Memory B cell (primary cell): ENCODE data around the gene DNAJC7.

Experiments used
- ATAC-seq: fragments of 150-1000 bp; cut with Tn5 transposase; 2 replicates; pipeline ENCODE4 v1.10.0; 2021; ENCODE audit warnings: low read depth, mild to moderate bottlenecking, moderate library complexity
- DNase-seq, 2 donors: peaks; one replicate each; pipeline ENCODE4 v3.0.0; 2022; ENCODE audit warnings: low spot score in 2 of 2
- H3K27ac Mint-ChIP-seq: one replicate; pipeline ENCODE4 v1.8.0; 2022; ENCODE audit warnings: mild to moderate bottlenecking, moderate library complexity, mixed read lengths
- H3K27me3 Mint-ChIP-seq: one replicate; pipeline ENCODE4 v1.8.0; 2022; ENCODE audit warnings: mixed read lengths
- H3K36me3 Mint-ChIP-seq: one replicate; pipeline ENCODE4 v1.8.0; 2022; ENCODE audit warnings: mild to moderate bottlenecking, mixed read lengths
- H3K4me1 Mint-ChIP-seq: one replicate; pipeline ENCODE4 v1.8.0; 2022; ENCODE audit warnings: mixed read lengths
- H3K4me3 Mint-ChIP-seq: one replicate; pipeline ENCODE4 v1.8.0; 2022; ENCODE audit warnings: mild to moderate bottlenecking, moderate library complexity, mixed read lengths
- H3K9me3 Mint-ChIP-seq: one replicate; pipeline ENCODE4 v1.8.0; 2022; ENCODE audit warnings: mixed read lengths

DNAJC7 gene

GRCh38 chr17:41970901-41971331 is 46.3 kb downstream of the DNAJC7 start:
- Mint-ChIP-seq H3K27me3 (no peaks in the 10 kb centered on the region), H3K4me3 (no peak overlapping the region), H3K4me1 (peaks cover 26% of the 10 kb centered on the region), H3K27ac (peak overlapping the region; percentile 38), H3K36me3 (peaks cover 8% of the 10 kb centered on the region), H3K9me3 (no peaks in the 10 kb centered on the region)
- DNase-seq (no peak), ATAC-seq (no peak)

DNA sequence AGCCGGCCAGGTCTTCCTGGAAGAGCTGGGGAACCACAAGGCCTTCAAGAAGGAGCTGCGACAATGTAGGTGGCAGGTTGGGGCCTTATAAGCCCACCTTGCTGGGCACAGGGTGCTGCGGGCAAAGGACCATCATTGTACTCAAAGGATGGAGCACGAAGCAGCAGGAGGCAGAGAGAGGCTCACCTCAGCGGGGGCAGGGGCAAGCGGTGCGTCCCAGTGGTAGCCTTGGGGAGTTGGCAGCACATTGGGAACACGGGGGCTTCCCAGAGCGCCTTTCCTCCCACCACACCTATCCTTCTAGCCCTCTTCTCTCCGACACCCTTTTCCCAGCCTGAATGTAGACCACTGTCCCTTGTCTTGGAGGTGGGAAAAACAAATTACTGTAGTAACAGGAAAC is 48.6 kb downstream of the DNAJC7 start:
- Mint-ChIP-seq H3K27me3 (no peaks in the 10 kb centered on the region), H3K36me3 (peaks cover 5% of the 10 kb centered on the region), H3K9me3 (no peaks in the 10 kb centered on the region), H3K27ac (no peak overlapping the region), H3K4me1 (peaks cover 37% of the 10 kb centered on the region), H3K4me3 (no peak overlapping the region)
- ATAC-seq = no peak
- DNase-seq = no peak

GRCh38 chr17:41967921-41968578 is 49.2 kb downstream of the DNAJC7 start:
- peaks cover 31% of the 10 kb centered on the region for H3K4me1 Mint-ChIP-seq
- no peaks in the 10 kb centered on the region for H3K9me3 Mint-ChIP-seq
- peak overlapping the region; percentile 78 for H3K4me3 Mint-ChIP-seq
- no peak for ATAC-seq
- no peaks in the 10 kb centered on the region for H3K27me3 Mint-ChIP-seq
- DNase-seq = no peak
- peaks cover 5% of the 10 kb centered on the region for H3K36me3 Mint-ChIP-seq
- peak overlapping the region; percentile 88 for H3K27ac Mint-ChIP-seq

GRCh38 chr17:41967141-41967920 is 49.9 kb downstream of the DNAJC7 start:
- H3K4me3 Mint-ChIP-seq = peak overlapping the region; percentile 87
- H3K27me3 Mint-ChIP-seq = no peaks in the 10 kb centered on the region
- no peak for ATAC-seq
- DNase-seq = no peak
- peak overlapping the region; percentile 88 for H3K27ac Mint-ChIP-seq
- no peaks in the 10 kb centered on the region for H3K9me3 Mint-ChIP-seq
- H3K4me1 Mint-ChIP-seq = peaks cover 25% of the 10 kb centered on the region
- H3K36me3 Mint-ChIP-seq = peaks cover 2% of the 10 kb centered on the region

DNA sequence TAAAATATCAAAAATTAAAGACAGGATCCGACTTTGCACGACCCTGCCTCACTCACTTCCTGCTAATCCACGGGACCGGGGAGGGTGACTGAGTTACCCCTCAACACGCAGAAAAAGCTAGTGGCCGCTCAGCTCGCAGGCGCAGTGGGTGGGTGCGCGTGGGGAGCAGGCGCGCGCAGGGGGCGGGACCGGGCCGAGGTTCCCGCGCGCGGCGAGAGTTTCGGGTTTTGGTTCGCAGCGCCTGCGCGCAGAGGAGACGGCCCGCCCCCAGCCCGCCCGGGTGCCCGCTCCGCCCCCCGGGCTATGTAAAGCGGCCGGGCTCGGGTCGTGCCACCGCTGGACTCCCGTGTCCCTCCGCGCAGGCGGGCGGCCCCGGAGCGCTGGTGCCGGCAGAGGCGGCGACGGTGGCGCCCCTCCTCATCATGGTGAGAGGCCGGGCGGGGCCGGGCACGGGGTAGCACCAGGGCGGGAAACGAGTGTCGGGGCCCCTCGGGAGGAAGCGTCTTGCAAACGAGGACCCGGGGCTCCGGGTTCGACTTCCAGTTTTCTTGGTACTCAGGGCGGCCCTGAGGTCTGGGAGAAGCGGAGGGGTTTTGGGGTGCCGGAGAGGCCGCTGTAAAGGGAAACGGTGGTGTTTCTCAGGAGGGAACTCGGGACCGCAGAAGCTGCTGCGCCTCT is 50.6 kb downstream of the DNAJC7 start, which contains the start of gene CNP:
TSS of gene CNP (plus strand) at position 333 of the 678 bp plus-strand sequence. CDS start at position 423, 90 bp downstream.
- Mint-ChIP-seq H3K36me3 (peaks cover 2% of the 10 kb centered on the region), H3K27ac (peak within 1 kb of the TSS; percentile 88), H3K4me1 (peaks cover 23% of the 10 kb centered on the region), H3K27me3 (no peaks in the 10 kb centered on the region), H3K9me3 (no peaks in the 10 kb centered on the region), H3K4me3 (peak within 1 kb of the TSS; percentile 87)
- DNase-seq (peak; percentile 87 to 88), ATAC-seq (peak; percentile 89)

GRCh38 chr17:41965694-41966462 is 51.4 kb downstream of the DNAJC7 start:
- DNase-seq (peak in 1 of 2 donors; percentile 30), ATAC-seq (peak; percentile 25)
- Mint-ChIP-seq H3K4me3 (peak overlapping the region; percentile 87), H3K27ac (peak overlapping the region; percentile 88), H3K36me3 (peaks cover 2% of the 10 kb centered on the region), H3K27me3 (no peaks in the 10 kb centered on the region), H3K4me1 (peaks cover 20% of the 10 kb centered on the region), H3K9me3 (no peaks in the 10 kb centered on the region)

- peaks cover 11% of the 10 kb centered on the region for H3K4me1 Mint-ChIP-seq
- no peaks in the 10 kb centered on the region for H3K36me3 Mint-ChIP-seq
- ATAC-seq (peak; percentile 28), DNase-seq (peak; percentile 70 to 76)
- H3K4me3 Mint-ChIP-seq = no peak overlapping the region
- H3K27me3 Mint-ChIP-seq = peaks cover 2% of the 10 kb centered on the region
- no peak overlapping the region for H3K27ac Mint-ChIP-seq
- no peaks in the 10 kb centered on the region for H3K9me3 Mint-ChIP-seq
Observed at GRCh38 chr17:41962768-41963434, 54.3 kb downstream of the DNAJC7 start.

- no peaks in the 10 kb centered on the region for H3K9me3 Mint-ChIP-seq
- H3K27me3 Mint-ChIP-seq = peaks cover 2% of the 10 kb centered on the region
- H3K36me3 Mint-ChIP-seq = no peaks in the 10 kb centered on the region
- H3K27ac Mint-ChIP-seq = no peak overlapping the region
- DNase-seq (no peak), ATAC-seq (no peak)
- H3K4me3 Mint-ChIP-seq = no peak overlapping the region
- peaks cover 11% of the 10 kb centered on the region for H3K4me1 Mint-ChIP-seq
Observed at GRCh38 chr17:41962111-41962510, 55.1 kb downstream of the DNAJC7 start.

DNA sequence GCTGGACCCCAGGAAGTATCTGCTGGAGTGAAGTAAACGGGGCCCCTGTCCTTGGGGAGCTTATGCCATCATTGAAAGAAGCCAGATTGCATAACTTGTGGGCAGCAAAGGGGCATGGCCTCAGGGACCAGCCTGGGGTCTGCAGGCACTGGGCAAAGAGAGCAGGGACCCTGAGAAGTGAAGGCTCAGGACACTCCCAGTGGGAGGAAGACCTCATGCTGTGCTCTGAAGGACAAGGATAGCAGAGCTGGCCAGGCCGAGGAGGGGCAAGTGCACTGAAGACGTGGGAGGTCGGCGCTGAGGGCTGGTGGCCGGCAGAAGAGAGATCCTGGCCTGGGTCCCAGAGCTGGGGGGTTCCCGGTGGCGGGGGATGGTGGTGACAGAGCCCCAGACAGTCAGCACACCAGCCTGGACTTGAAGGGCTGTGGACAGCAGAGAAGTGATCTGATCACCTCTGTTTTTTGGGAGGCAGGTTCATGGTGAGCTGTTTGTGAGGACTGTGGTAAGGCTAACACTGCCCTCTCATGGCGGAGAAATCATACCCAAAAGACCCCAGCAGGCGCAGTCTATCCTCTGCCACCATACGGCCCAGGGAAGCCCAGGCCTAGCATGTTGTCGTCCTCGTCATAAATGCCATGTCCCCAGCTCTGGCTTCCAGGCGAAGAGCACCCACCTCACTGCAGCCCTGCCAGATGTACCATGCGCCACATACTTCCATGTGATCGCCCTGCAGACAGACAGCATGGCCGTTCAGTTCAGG is 57.7 kb downstream of the DNAJC7 start:
- ATAC-seq = no peak
- no peaks in the 10 kb centered on the region for H3K9me3 Mint-ChIP-seq
- no peak for DNase-seq
- H3K27ac Mint-ChIP-seq = no peak overlapping the region
- no peaks in the 10 kb centered on the region for H3K36me3 Mint-ChIP-seq
- H3K27me3 Mint-ChIP-seq = peaks cover 2% of the 10 kb centered on the region
- H3K4me1 Mint-ChIP-seq = no peaks in the 10 kb centered on the region
- H3K4me3 Mint-ChIP-seq = no peak overlapping the region

DNA sequence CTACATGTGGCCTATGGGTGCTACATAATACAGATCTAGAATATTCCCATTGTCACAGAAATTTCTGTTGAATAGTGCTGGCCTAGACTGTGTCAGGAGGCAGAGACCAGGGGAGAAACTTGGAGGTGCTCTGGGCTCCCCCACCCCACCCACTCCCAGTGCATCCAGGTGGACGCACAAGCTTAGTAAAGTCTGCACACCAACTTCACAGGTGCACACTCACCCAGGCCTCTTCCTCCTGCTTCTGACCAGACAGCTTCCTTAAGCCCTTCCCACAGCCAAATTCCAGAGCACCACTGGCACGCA is 58.3 kb downstream of the DNAJC7 start:
- Mint-ChIP-seq H3K27me3 (peaks cover 2% of the 10 kb centered on the region), H3K4me1 (no peaks in the 10 kb centered on the region), H3K4me3 (no peak overlapping the region), H3K36me3 (no peaks in the 10 kb centered on the region), H3K9me3 (no peaks in the 10 kb centered on the region), H3K27ac (no peak overlapping the region)
- ATAC-seq (no peak), DNase-seq (no peak)

DNA sequence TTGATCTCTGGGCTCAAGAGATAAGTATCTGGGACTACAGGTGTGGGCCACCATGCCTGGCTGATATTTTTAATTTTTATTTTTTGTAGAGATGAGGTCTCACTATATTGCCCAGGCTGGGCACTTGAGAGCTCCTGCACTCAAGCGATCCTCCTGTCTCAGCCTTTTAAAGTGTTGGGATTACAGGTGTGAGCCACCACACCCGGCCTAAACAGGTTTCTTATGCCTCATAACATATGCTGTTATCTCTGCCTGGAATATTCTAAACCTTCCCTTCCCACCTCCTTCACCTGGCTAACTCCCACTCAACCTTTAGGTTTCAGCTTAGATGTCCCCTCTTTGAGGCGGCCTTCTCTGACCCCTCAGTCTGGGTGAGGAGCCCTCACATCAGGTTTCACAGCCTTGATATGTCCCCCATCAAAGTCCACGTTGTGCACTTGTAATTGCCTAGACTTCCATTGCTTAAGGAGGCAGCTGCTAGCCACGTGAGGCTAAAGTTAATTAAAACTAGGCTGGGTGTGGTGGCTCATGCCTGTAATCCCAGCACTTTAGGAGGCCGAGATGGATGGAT is 59.3 kb downstream of the DNAJC7 start:
- Mint-ChIP-seq H3K36me3 (no peaks in the 10 kb centered on the region), H3K4me3 (no peak overlapping the region), H3K27ac (no peak overlapping the region), H3K27me3 (peaks cover 2% of the 10 kb centered on the region), H3K9me3 (no peaks in the 10 kb centered on the region), H3K4me1 (no peaks in the 10 kb centered on the region)
- ATAC-seq (no peak), DNase-seq (no peak)

DNA sequence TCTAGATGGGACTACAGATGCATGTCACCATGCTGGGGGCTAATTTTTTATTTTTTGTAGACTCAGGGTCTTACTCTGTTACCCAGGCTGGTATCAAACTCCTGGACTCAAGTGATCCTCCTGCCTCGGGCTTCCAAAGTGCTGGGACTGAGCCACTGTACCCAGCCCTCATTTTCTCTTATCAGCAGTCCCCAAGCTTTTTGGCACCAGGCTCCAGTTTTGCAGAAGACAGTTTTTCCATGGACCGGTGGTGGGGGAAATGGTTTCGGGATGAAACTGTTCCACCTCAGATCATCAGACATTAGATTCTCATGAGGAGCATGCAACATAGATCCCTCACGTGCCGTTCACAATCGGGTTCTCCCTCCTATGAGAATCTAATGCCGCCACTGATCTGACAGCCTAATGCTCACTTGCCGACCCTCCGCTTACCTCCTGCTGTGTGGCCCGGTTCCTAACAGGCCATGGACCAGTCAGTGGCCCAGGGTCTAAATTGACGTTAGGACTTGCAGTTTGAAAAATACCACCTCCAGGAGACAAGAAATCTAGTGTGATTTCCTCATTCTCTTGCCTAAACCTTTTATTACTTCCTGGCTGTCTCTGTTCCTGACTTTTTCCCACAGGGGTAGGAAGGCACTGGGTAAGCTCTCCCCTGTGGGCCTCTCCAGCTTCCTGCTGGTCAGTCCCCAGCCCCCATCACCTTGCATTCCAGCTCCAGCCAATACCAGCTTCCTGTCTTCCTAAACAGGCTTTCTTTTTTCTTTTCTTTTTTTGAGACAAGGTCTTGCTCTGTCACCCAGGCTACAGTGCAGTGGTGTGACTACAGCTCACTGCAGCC is 60.0 kb downstream of the DNAJC7 start:
- H3K4me3 Mint-ChIP-seq = no peak overlapping the region
- peaks cover 2% of the 10 kb centered on the region for H3K27me3 Mint-ChIP-seq
- DNase-seq (no peak), ATAC-seq (no peak)
- H3K27ac Mint-ChIP-seq = no peak overlapping the region
- no peaks in the 10 kb centered on the region for H3K36me3 Mint-ChIP-seq
- no peaks in the 10 kb centered on the region for H3K4me1 Mint-ChIP-seq
- H3K9me3 Mint-ChIP-seq = no peaks in the 10 kb centered on the region
